ENCODE data around the gene SRC. TPM values are rescaled to one million over a fixed set of nuclear protein-coding genes. Genes with fewer than 3 reads are reported as not detected.
A peak's percentile ranks its signal among the peaks of the same experiment; 100 is the strongest.

The SRC gene
- total RNA-seq, 4 donors from 2014 or later: 30.6 to 54.7 (median 45.0) TPM

GRCh38 chr20:37356961-37357371, 11.0 kb downstream of the SRC start:
- Histone ChIP-seq H3K4me3 (no peak overlapping the region), H3K36me3 (peaks cover 0 to 14% of the 10 kb centered on the region in 2 donors), H3K27ac (peak overlapping the region in 3 of 4 donors; percentile 54 to 65 (median 63)), H3K4me1 (peaks cover 0 to 72% (median 18%) of the 10 kb centered on the region in 3 donors), H3K9me3 (no peaks in the 10 kb centered on the region), H3K27me3 (no peaks in the 10 kb centered on the region)
- WGBS, 2 donors (ENCODE audit: low coverage in 1 of 2): no CpG with 5 or more reads among the region's 11 CpGs
- no peak for ATAC-seq
- TF ChIP-seq, protein P1, sequence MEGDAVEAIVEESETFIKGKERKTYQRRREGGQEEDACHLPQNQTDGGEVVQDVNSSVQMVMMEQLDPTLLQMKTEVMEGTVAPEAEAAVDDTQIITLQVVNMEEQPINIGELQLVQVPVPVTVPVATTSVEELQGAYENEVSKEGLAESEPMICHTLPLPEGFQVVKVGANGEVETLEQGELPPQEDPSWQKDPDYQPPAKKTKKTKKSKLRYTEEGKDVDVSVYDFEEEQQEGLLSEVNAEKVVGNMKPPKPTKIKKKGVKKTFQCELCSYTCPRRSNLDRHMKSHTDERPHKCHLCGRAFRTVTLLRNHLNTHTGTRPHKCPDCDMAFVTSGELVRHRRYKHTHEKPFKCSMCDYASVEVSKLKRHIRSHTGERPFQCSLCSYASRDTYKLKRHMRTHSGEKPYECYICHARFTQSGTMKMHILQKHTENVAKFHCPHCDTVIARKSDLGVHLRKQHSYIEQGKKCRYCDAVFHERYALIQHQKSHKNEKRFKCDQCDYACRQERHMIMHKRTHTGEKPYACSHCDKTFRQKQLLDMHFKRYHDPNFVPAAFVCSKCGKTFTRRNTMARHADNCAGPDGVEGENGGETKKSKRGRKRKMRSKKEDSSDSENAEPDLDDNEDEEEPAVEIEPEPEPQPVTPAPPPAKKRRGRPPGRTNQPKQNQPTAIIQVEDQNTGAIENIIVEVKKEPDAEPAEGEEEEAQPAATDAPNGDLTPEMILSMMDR (IDR thresholded peaks at IDR 0.05): no peak
- no peak for TF ChIP-seq EP300 (IDR thresholded peaks at IDR 0.05)
- TF ChIP-seq POLR2AphosphoS5 (IDR thresholded peaks at IDR 0.05): no peak
- no peak for TF ChIP-seq POLR2A (IDR thresholded peaks at IDR 0.05)

DNA sequence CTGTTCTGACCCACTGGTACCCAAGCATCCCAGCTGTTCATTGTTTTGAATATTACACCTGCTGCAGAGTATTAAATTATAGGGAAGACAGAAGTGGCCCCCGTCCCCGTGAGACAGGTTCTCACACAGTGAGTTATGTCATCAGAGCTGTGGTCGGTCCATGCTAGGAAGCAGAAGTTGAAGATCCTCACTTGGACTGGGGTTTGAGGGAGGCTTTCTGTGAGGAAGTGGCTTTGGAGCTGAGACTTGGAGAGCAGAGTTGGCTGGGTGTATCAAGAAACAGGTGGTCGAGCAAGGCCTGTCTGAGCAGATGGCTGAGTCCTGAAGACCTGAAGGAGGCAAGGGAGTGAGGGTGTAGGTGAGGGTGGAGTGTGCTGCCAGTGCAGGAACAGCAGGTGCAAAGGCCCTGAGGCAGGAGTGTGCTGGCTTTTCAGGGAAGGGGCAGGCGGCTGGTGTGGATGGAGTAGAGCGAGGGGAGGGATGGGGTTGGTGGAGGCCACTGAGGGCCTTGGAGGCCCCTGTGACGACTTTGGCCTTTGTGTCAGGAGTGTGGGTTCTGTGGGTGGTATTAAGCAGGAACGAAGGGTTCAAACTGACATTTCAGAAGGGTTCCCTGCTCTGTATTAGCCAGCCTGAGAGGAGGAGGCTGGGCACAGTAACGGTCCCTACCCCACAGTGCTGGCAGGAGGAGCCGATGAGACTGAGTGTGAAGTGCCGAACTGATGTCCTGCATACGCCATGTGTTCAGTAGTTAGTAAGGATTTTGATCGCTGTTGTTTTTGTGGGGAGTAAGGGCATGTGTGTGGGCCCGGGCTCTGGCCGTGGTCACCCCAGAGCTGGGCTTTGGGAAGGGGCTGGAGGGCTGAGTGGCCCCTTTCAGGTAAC, 11.8 kb downstream of the SRC start:
- no peak for ATAC-seq

DNA sequence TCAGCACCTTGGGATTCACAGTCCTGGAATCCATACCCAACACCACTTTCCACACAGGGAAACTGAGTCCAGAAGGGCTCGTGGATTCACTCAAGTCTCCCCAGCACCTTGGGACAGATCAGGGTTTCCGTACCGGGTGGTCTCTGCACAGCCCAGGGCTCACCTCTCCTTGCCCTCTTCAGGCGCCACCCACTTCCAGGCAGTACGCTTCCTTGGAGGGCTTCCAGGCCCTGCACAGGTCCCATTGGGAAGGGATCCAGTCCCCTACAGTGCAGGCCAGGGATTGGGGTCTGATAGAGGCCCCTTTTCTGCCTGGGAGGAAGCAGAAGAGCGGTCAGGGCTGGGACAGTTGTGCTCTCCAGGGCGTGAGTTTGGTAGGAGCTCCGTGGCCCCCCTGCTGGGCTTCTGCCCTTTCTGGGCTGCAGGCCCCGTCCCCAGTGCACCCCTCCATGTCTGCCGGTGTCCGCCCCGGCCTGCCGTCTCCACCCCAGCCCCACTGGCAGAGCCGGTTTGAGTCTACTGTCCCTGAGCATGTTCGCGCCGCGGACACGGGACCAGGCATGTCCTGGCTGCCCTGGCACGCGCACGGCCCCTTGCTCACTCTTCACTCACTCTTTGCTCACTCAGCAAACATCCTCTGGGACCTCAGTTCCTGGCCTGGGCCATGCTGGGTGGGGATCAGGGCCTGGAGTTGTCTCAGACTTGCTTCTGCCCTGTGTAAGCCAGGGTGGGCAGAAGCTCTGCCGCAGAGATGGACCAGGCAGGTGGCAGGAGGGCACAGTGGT, 12.6 kb downstream of the SRC start:
- Histone ChIP-seq H3K27ac (peak overlapping the region in 3 of 4 donors; percentile 52 to 65 (median 53)), H3K36me3 (peaks cover 0 to 8% of the 10 kb centered on the region in 2 donors), H3K27me3 (no peaks in the 10 kb centered on the region), H3K4me1 (peaks cover 0 to 76% (median 18%) of the 10 kb centered on the region in 3 donors), H3K9me3 (no peaks in the 10 kb centered on the region), H3K4me3 (peak overlapping the region in 1 of 2 donors; percentile 8)
- TF ChIP-seq POLR2AphosphoS5 (IDR thresholded peaks at IDR 0.05) (no peak), EP300 (IDR thresholded peaks at IDR 0.05) (no peak), POLR2A (IDR thresholded peaks at IDR 0.05) (no peak)
- TF ChIP-seq, protein P1 (IDR thresholded peaks at IDR 0.05): no peak
- 59 to 80% methylated on average over 1 to 7 of the region's 23 CpGs for WGBS, 2 donors (ENCODE audit: low coverage in 1 of 2)
- ATAC-seq: peak; percentile 50

More for the DNA sequence above, 11.8 kb downstream of the SRC start:
- peak overlapping the region in 3 of 4 donors; percentile 52 to 65 (median 53) for H3K27ac ChIP-seq
- peaks cover 0 to 72% (median 18%) of the 10 kb centered on the region in 3 donors for H3K4me1 ChIP-seq
- 42 to 89% methylated on average over 2 to 5 of the region's 15 CpGs for WGBS, 2 donors (ENCODE audit: low coverage in 1 of 2)
- no peaks in the 10 kb centered on the region for H3K9me3 ChIP-seq
- no peak overlapping the region for H3K4me3 ChIP-seq
- TF ChIP-seq POLR2A (IDR thresholded peaks at IDR 0.05): no peak
- no peak for TF ChIP-seq POLR2AphosphoS5 (IDR thresholded peaks at IDR 0.05)
- no peak for TF ChIP-seq EP300 (IDR thresholded peaks at IDR 0.05)
- peaks cover 0 to 11% of the 10 kb centered on the region in 2 donors for H3K36me3 ChIP-seq
- no peaks in the 10 kb centered on the region for H3K27me3 ChIP-seq

GRCh38 chr20:37359331-37359730, 13.4 kb downstream of the SRC start:
- Histone ChIP-seq H3K9me3 (no peaks in the 10 kb centered on the region), H3K27me3 (no peaks in the 10 kb centered on the region), H3K4me1 (peaks cover 0 to 71% (median 18%) of the 10 kb centered on the region in 3 donors), H3K4me3 (no peak overlapping the region), H3K36me3 (peaks cover 0 to 13% of the 10 kb centered on the region in 2 donors), H3K27ac (peak overlapping the region in 1 of 4 donors; percentile 65)
- TF ChIP-seq POLR2AphosphoS5 (IDR thresholded peaks at IDR 0.05) (no peak), EP300 (IDR thresholded peaks at IDR 0.05) (no peak), POLR2A (IDR thresholded peaks at IDR 0.05) (no peak)
- TF ChIP-seq, protein P1 (IDR thresholded peaks at IDR 0.05): no peak
- ATAC-seq: no peak
- WGBS, 2 donors (ENCODE audit: low coverage in 1 of 2): 71 to 74% methylated on average over 3 to 9 of the region's 9 CpGs

DNA sequence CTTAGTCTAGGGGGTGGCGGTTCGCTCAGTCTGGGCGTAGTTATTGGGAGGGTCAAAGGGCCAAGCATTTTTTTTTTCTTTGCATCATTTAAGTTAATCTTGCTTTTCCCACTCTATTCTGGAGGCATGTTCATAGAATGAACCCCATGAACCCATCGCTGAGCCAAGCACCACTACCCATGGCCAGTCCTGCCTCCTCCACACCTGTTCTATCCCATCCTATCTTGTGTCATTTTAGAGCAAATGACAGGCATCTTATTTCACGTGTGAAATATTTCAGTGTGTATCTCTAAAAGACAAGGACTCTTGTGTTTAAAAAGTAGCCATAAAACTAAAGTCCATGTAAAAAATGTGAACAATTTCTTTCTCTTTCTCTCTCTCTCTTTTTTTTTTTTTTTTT, 13.9 kb downstream of the SRC start:
- no peaks in the 10 kb centered on the region for H3K9me3 ChIP-seq
- TF ChIP-seq POLR2AphosphoS5 (IDR thresholded peaks at IDR 0.05) (no peak), EP300 (IDR thresholded peaks at IDR 0.05) (no peak), POLR2A (IDR thresholded peaks at IDR 0.05) (no peak)
- TF ChIP-seq, protein P1 (IDR thresholded peaks at IDR 0.05): no peak
- WGBS, 2 donors (ENCODE audit: low coverage in 1 of 2): 81 to 82% methylated on average over 5 of the region's 5 CpGs
- no peak for ATAC-seq
- no peak overlapping the region for H3K27ac ChIP-seq
- no peaks in the 10 kb centered on the region for H3K27me3 ChIP-seq
- peaks cover 0 to 66% (median 18%) of the 10 kb centered on the region in 3 donors for H3K4me1 ChIP-seq
- H3K36me3 ChIP-seq: peaks cover 0 to 13% of the 10 kb centered on the region in 2 donors
- no peak overlapping the region for H3K4me3 ChIP-seq

Measured in gastroesophageal sphincter (tissue), 4 donors.